WTC11 (cell line): Measurements from ENCODE around the gene NRXN3. TPM values are rescaled to one million over a fixed set of nuclear protein-coding genes. Genes with fewer than 3 reads are reported as not detected.

Experiments used
- ATAC-seq: fragments of 200-7000 bp; cut with Tn5 transposase; 2 replicates; pipeline ENCODE4 v1.10.0; 2021; ENCODE audit warnings: mild to moderate bottlenecking, moderate library complexity
- CTCF ChIA-PET: fragments of 300-600 bp; sonication (Branson Sonifier 250); formaldehyde crosslinking; loops from one replicate; lab custom pipeline; 2021; ENCODE audit warnings: antibody characterized with exemption; lab: Charles Lee
- POLR2A ChIA-PET: fragments of 350-600 bp; sonication (Branson Sonifier 250); formaldehyde crosslinking; loops from one replicate; lab custom pipeline; 2021; ENCODE audit warnings: antibody characterized with exemption; lab: Charles Lee
- DNase-seq: peaks from one replicate; pipeline ENCODE4 v3.0.0; 2021; ENCODE audit warnings: low spot score
- H3K27ac Mint-ChIP-seq: 2 replicates; pipeline ENCODE4 v1.8.0; 2021; ENCODE audit warnings: mixed read lengths
- H3K27me3 Mint-ChIP-seq: 2 replicates; pipeline ENCODE4 v1.8.0; 2021; ENCODE audit warnings: low read depth, mild to moderate bottlenecking, moderate library complexity, mixed read lengths
- H3K36me3 Mint-ChIP-seq: 2 replicates; pipeline ENCODE4 v1.8.0; 2021; ENCODE audit warnings: mixed read lengths
- H3K4me1 Mint-ChIP-seq: 2 replicates; pipeline ENCODE4 v1.8.0; 2022; ENCODE audit warnings: mixed read lengths
- H3K4me3 Mint-ChIP-seq: 2 replicates; pipeline ENCODE4 v1.8.0; 2021; ENCODE audit warnings: mild to moderate bottlenecking, moderate library complexity, mixed read lengths
- H3K9me3 Mint-ChIP-seq: 2 replicates; pipeline ENCODE4 v1.8.0; 2021; ENCODE audit warnings: mixed read lengths
- AFF4 ChIP-seq: sonication (generic); formaldehyde crosslinking; IDR thresholded peaks from 2 replicates; pipeline ENCODE4 v1.8.1; 2023; ENCODE audit warnings: mild to moderate bottlenecking, missing genetic modification reagents, borderline replicate concordance
- AR ChIP-seq: fragments of 250-450 bp; sonication (Bioruptor Pico); IDR thresholded peaks from 2 replicates; pipeline ENCODE4 v1.9.0; 2021; ENCODE audit warnings: mild to moderate bottlenecking
- ATF6 ChIP-seq: sonication (generic); formaldehyde crosslinking; IDR thresholded peaks from 2 replicates; pipeline ENCODE4 v1.8.1; 2023; ENCODE audit warnings: mild to moderate bottlenecking, missing genetic modification reagents
- E2F5 ChIP-seq: sonication (generic); formaldehyde crosslinking; IDR thresholded peaks from 2 replicates; pipeline ENCODE4 v1.8.1; 2022; ENCODE audit warnings: mild to moderate bottlenecking, moderate library complexity, missing genetic modification reagents
- GABPB1 ChIP-seq: sonication (generic); formaldehyde crosslinking; IDR thresholded peaks from 2 replicates; pipeline ENCODE4 v1.8.1; 2023; ENCODE audit warnings: mild to moderate bottlenecking, missing genetic modification reagents
- JUN ChIP-seq: sonication (generic); formaldehyde crosslinking; IDR thresholded peaks from 2 replicates; pipeline ENCODE4 v1.8.0; 2023; ENCODE audit warnings: mild to moderate bottlenecking, missing genetic modification reagents
- MAX ChIP-seq: sonication (generic); formaldehyde crosslinking; IDR thresholded peaks from 2 replicates; pipeline ENCODE4 v1.8.0; 2022; ENCODE audit warnings: mild to moderate bottlenecking, missing genetic modification reagents
- MLX ChIP-seq: sonication (generic); formaldehyde crosslinking; IDR thresholded peaks from 2 replicates; pipeline ENCODE4 v1.8.1; 2023; ENCODE audit warnings: mild to moderate bottlenecking, missing genetic modification reagents, moderate library complexity
- SMAD4 ChIP-seq: sonication (generic); formaldehyde crosslinking; IDR thresholded peaks from 2 replicates; pipeline ENCODE4 v1.8.0; 2022; ENCODE audit warnings: mild to moderate bottlenecking, missing genetic modification reagents
- TP53 ChIP-seq: sonication (generic); formaldehyde crosslinking; IDR thresholded peaks from 2 replicates; pipeline ENCODE4 v1.8.1; 2023; ENCODE audit warnings: mild to moderate bottlenecking, missing genetic modification reagents
- USF1 ChIP-seq: sonication (generic); formaldehyde crosslinking; IDR thresholded peaks from 2 replicates; pipeline ENCODE4 v1.8.0; 2022; ENCODE audit warnings: mild to moderate bottlenecking, missing genetic modification reagents
- ZBTB43 ChIP-seq: sonication (generic); formaldehyde crosslinking; IDR thresholded peaks from 2 replicates; pipeline ENCODE4 v1.8.1; 2023; ENCODE audit warnings: mild to moderate bottlenecking, missing genetic modification reagents
- ZMAT4 ChIP-seq: fragments of 250-450 bp; sonication (Bioruptor Pico); IDR thresholded peaks from 2 replicates; pipeline ENCODE4 v1.9.0; 2021; ENCODE audit warnings: mild to moderate bottlenecking
- ZNF138 ChIP-seq: sonication (generic); formaldehyde crosslinking; conservative IDR thresholded peaks from 2 replicates; pipeline ENCODE4 v1.8.1; 2022; ENCODE audit warnings: mild to moderate bottlenecking, moderate library complexity, missing genetic modification reagents
- ZNF512 ChIP-seq: sonication (generic); formaldehyde crosslinking; IDR thresholded peaks from 2 replicates; pipeline ENCODE4 v1.8.1; 2022; ENCODE audit warnings: missing genetic modification reagents, borderline replicate concordance
- ZSCAN18 ChIP-seq: fragments of 250-450 bp; sonication (Bioruptor Pico); IDR thresholded peaks from 2 replicates; pipeline ENCODE4 v2.1.2; 2022; ENCODE audit warnings: mild to moderate bottlenecking, moderate library complexity
- total RNA-seq: library from RNA; stranded (reverse); gene quantifications from 3 replicates; pipeline ENCODE4 v1.2.3, GENCODE V29; 2021

Gene NRXN3
- total RNA-seq, 1 experiment from 2014 or later, result 3.0 TPM

- POLR2A ChIA-PET, result no interaction called here
- ATAC-seq, result no peak
- DNase-seq, result no peak
- TF ChIP-seq SMAD4 (CRISPR knock-in tag) (no peak), GABPB1 (CRISPR knock-in tag) (no peak), ZNF138 (no peak), MLX (CRISPR knock-in tag) (no peak), ZBTB43 (no peak), E2F5 (CRISPR knock-in tag) (no peak), USF1 (CRISPR knock-in tag) (no peak), AR (CRISPR knock-in tag) (no peak), TP53 (no peak), JUN (CRISPR knock-in tag) (no peak)
- H3K27me3 Mint-ChIP-seq, result no peaks in the 10 kb centered on the region
- H3K36me3 Mint-ChIP-seq, result peaks cover 9% of the 10 kb centered on the region; the same call in 1 of the 2 replicates
- CTCF ChIA-PET, result no interaction called here
- H3K4me3 Mint-ChIP-seq, result no peak overlapping the region
- no peak overlapping the region for H3K27ac Mint-ChIP-seq
- peaks cover 16% of the 10 kb centered on the region for H3K9me3 Mint-ChIP-seq
- no peaks in the 10 kb centered on the region for H3K4me1 Mint-ChIP-seq
Measured at GRCh38 chr14:79706382-79706781, 1536.2 kb downstream of the NRXN3 start.

GRCh38 chr14:79708426-79709388 is 1538.5 kb downstream of the NRXN3 start:
- Mint-ChIP-seq H3K9me3 (peaks cover 16% of the 10 kb centered on the region), H3K4me1 (no peaks in the 10 kb centered on the region; the same call in 1 of the 2 replicates), H3K4me3 (no peak overlapping the region), H3K27ac (no peak overlapping the region), H3K36me3 (peaks cover 8% of the 10 kb centered on the region; the same call in 1 of the 2 replicates), H3K27me3 (no peaks in the 10 kb centered on the region)
- DNase-seq (no peak), ATAC-seq (no peak)
- POLR2A ChIA-PET, result no interaction called here
- CTCF ChIA-PET, result no interaction called here
- TF ChIP-seq AFF4 (CRISPR knock-in tag) (no peak), MAX (CRISPR knock-in tag) (no peak), ZMAT4 (CRISPR knock-in tag) (no peak), ZSCAN18 (no peak), ZNF512 (CRISPR knock-in tag) (no peak), ATF6 (no peak)
